Activated CD8-positive, alpha-beta memory T cell treated with anti-CD3 and anti-CD28 coated beads, Interleukin-2, amount 50 U/mL, for 4 hours (primary cell): ENCODE measurements around the gene MTHFSD.
A peak's percentile ranks its signal among the peaks of the same experiment; 100 is the strongest.

Experiments used
- DNase-seq: peaks from one replicate; pipeline ENCODE4 v3.0.0-alpha.2; 2020

MTHFSD gene

GRCh38 chr16:86525696-86526095 is 29.3 kb downstream of the MTHFSD start:
- no peak for DNase-seq

GRCh38 chr16:86524029-86524428 is 31.0 kb downstream of the MTHFSD start:
- no peak for DNase-seq

GRCh38 chr16:86523166-86523740 is 31.8 kb downstream of the MTHFSD start:
- no peak for DNase-seq

GRCh38 chr16:86522634-86523033 is 32.4 kb downstream of the MTHFSD start:
- DNase-seq: no peak

- DNase-seq: no peak
Measured at GRCh38 chr16:86521236-86522197, 33.5 kb downstream of the MTHFSD start.

- no peak for DNase-seq
Measured at GRCh38 chr16:86520317-86521210, 34.5 kb downstream of the MTHFSD start.

GRCh38 chr16:86519649-86520316 is 35.3 kb downstream of the MTHFSD start:
- DNase-seq: peak; percentile 51

- no peak for DNase-seq
Measured at GRCh38 chr16:86519007-86519648, 35.9 kb downstream of the MTHFSD start.

GRCh38 chr16:86517652-86518258 is 37.3 kb downstream of the MTHFSD start:
- no peak for DNase-seq

GRCh38 chr16:86517033-86517432 is 38.0 kb downstream of the MTHFSD start:
- no peak for DNase-seq

- DNase-seq: no peak
Measured at GRCh38 chr16:86516623-86517003, 38.4 kb downstream of the MTHFSD start.

- no peak for DNase-seq
Measured at GRCh38 chr16:86515777-86516622, 39.0 kb downstream of the MTHFSD start.

- DNase-seq: no peak
Measured at GRCh38 chr16:86515413-86515776, 39.6 kb downstream of the MTHFSD start.

- DNase-seq: no peak
Measured at GRCh38 chr16:86514481-86515376, 40.3 kb downstream of the MTHFSD start.

- DNase-seq: no peak
Measured at GRCh38 chr16:86513471-86514277, 41.4 kb downstream of the MTHFSD start.

GRCh38 chr16:86512860-86513470 is 42.1 kb downstream of the MTHFSD start:
- no peak for DNase-seq

- DNase-seq: no peak
Measured at GRCh38 chr16:86512301-86512859, 42.7 kb downstream of the MTHFSD start.
